ENCODE results near the gene HECTD4.

Gene HECTD4

GRCh38 chr12:112191840-112192321 lies 190.3 kb downstream of the HECTD4 start:
- Histone ChIP-seq H3K27me3 (ENCODE audit: control insufficient read depth, low read length) (no peaks in the 10 kb centered on the region), H3K9me3 (ENCODE audit: control insufficient read depth, insufficient read depth, low read length) (no peaks in the 10 kb centered on the region), H3K27ac (ENCODE audit: low read depth, low read length) (no peak overlapping the region), H3K4me3 (ENCODE audit: low read length) (no peak overlapping the region), H3F3A (ENCODE audit: control insufficient read depth, insufficient read depth) (no peaks in the 10 kb centered on the region), H3K9me2 (replicated peaks; ENCODE audit: control insufficient read depth, low read length) (no peaks in the 10 kb centered on the region), H4K20me1 (ENCODE audit: control insufficient read depth, insufficient read depth, low read depth, low read length) (no peaks in the 10 kb centered on the region), H3K4me2 (ENCODE audit: low read length) (no peak overlapping the region), H3K4me1 (ENCODE audit: control insufficient read depth, low read length) (no peaks in the 10 kb centered on the region), H3K36me3 (ENCODE audit: control insufficient read depth, low read length) (peaks cover 21% of the 10 kb centered on the region; the same call in 1 of the 2 replicates), H3K79me2 (ENCODE audit: control insufficient read depth, low read length) (no peaks in the 10 kb centered on the region)
- TF ChIP-seq EZH2phosphoT487 (IDR thresholded peaks at IDR 0.05; ENCODE audit: borderline replicate concordance, low read length) = no peak
- TF ChIP-seq CTCF (IDR thresholded peaks at IDR 0.05; ENCODE audit: low read depth, low read length, poor library complexity, severe bottlenecking) = no peak

GRCh38 chr12:112191201-112191600 lies 191.0 kb downstream of the HECTD4 start:
- H3K36me3 ChIP-seq (ENCODE audit: control insufficient read depth, low read length) = peaks cover 21% of the 10 kb centered on the region; the same call in 1 of the 2 replicates

GRCh38 chr12:112190231-112191025 lies 191.8 kb downstream of the HECTD4 start:
- peaks cover 21% of the 10 kb centered on the region; the same call in 1 of the 2 replicates for H3K36me3 ChIP-seq (ENCODE audit: control insufficient read depth, low read length)

More at GRCh38 chr12:112191201-112191600, 191.0 kb downstream of the HECTD4 start:
- Histone ChIP-seq H3K27me3 (ENCODE audit: control insufficient read depth, low read length) (no peaks in the 10 kb centered on the region), H3K79me2 (ENCODE audit: control insufficient read depth, low read length) (no peaks in the 10 kb centered on the region), H3K4me1 (ENCODE audit: control insufficient read depth, low read length) (no peaks in the 10 kb centered on the region), H3K4me2 (ENCODE audit: low read length) (no peak overlapping the region), H4K20me1 (ENCODE audit: control insufficient read depth, insufficient read depth, low read depth, low read length) (no peaks in the 10 kb centered on the region), H3K4me3 (ENCODE audit: low read length) (no peak overlapping the region), H3K9me3 (ENCODE audit: control insufficient read depth, insufficient read depth, low read length) (no peaks in the 10 kb centered on the region), H3F3A (ENCODE audit: control insufficient read depth, insufficient read depth) (no peaks in the 10 kb centered on the region), H3K27ac (ENCODE audit: low read depth, low read length) (no peak overlapping the region), H3K9me2 (replicated peaks; ENCODE audit: control insufficient read depth, low read length) (no peaks in the 10 kb centered on the region)
- TF ChIP-seq EZH2phosphoT487 (IDR thresholded peaks at IDR 0.05; ENCODE audit: borderline replicate concordance, low read length) (no peak), CTCF (IDR thresholded peaks at IDR 0.05; ENCODE audit: low read depth, low read length, poor library complexity, severe bottlenecking) (no peak)

More at GRCh38 chr12:112190231-112191025, 191.8 kb downstream of the HECTD4 start:
- Histone ChIP-seq H3K9me2 (replicated peaks; ENCODE audit: control insufficient read depth, low read length) (no peaks in the 10 kb centered on the region), H3K79me2 (ENCODE audit: control insufficient read depth, low read length) (no peaks in the 10 kb centered on the region), H3K27ac (ENCODE audit: low read depth, low read length) (no peak overlapping the region), H3K4me1 (ENCODE audit: control insufficient read depth, low read length) (no peaks in the 10 kb centered on the region), H3F3A (ENCODE audit: control insufficient read depth, insufficient read depth) (no peaks in the 10 kb centered on the region), H3K4me3 (ENCODE audit: low read length) (no peak overlapping the region), H3K4me2 (ENCODE audit: low read length) (no peak overlapping the region), H4K20me1 (ENCODE audit: control insufficient read depth, insufficient read depth, low read depth, low read length) (no peaks in the 10 kb centered on the region), H3K9me3 (ENCODE audit: control insufficient read depth, insufficient read depth, low read length) (no peaks in the 10 kb centered on the region), H3K27me3 (ENCODE audit: control insufficient read depth, low read length) (no peaks in the 10 kb centered on the region)
- TF ChIP-seq EZH2phosphoT487 (IDR thresholded peaks at IDR 0.05; ENCODE audit: borderline replicate concordance, low read length) (no peak), CTCF (IDR thresholded peaks at IDR 0.05; ENCODE audit: low read depth, low read length, poor library complexity, severe bottlenecking) (no peak)
